Measurements from ENCODE around the gene RHBDF1. TPM values are rescaled to one million over a fixed set of nuclear protein-coding genes. Genes with fewer than 3 reads are reported as not detected.
A peak's percentile ranks its signal among the peaks of the same experiment; 100 is the strongest.
"Not testable (repeated sequence)": the region's sequence is repeated elsewhere in the genome, so short reads cannot be mapped to it uniquely, and the experiment has no call there.

Gene RHBDF1
- total RNA-seq, 2 experiments from 2014 or later: 0.61 TPM; not detected in 1

- CTCF ChIA-PET; H3K4me3 Mint-ChIP-seq; H3K27ac Mint-ChIP-seq; intact Hi-C loops (cut with micrococcal nuclease); H3K4me1 Mint-ChIP-seq (ENCODE audit: low read depth); H3K36me3 Mint-ChIP-seq (ENCODE audit: low read depth); POLR2A ChIA-PET; H3K27me3 Mint-ChIP-seq; H3K9me3 Mint-ChIP-seq: not testable (repeated sequence)
- peak; percentile 25 for DNase-seq
- ATAC-seq: peak; percentile 88
Observed at GRCh38 chr16:25926-26348, 46.5 kb downstream of the RHBDF1 start.

GRCh38 chr16:24151-24550, 48.3 kb downstream of the RHBDF1 start:
- H3K27ac Mint-ChIP-seq; H3K4me1 Mint-ChIP-seq (ENCODE audit: low read depth); POLR2A ChIA-PET; H3K36me3 Mint-ChIP-seq (ENCODE audit: low read depth); H3K27me3 Mint-ChIP-seq; ATAC-seq; DNase-seq; CTCF ChIA-PET; H3K9me3 Mint-ChIP-seq; H3K4me3 Mint-ChIP-seq; intact Hi-C loops (cut with micrococcal nuclease): not testable (repeated sequence)

- ATAC-seq; DNase-seq; H3K27me3 Mint-ChIP-seq; CTCF ChIA-PET; H3K9me3 Mint-ChIP-seq; H3K4me1 Mint-ChIP-seq (ENCODE audit: low read depth); intact Hi-C loops (cut with micrococcal nuclease); H3K27ac Mint-ChIP-seq; POLR2A ChIA-PET; H3K4me3 Mint-ChIP-seq; H3K36me3 Mint-ChIP-seq (ENCODE audit: low read depth): not testable (repeated sequence)
Observed at GRCh38 chr16:20886-21285, 51.5 kb downstream of the RHBDF1 start.

- H3K4me3 Mint-ChIP-seq, POLR2A ChIA-PET, H3K9me3 Mint-ChIP-seq: not testable (repeated sequence)
Observed at GRCh38 chr16:17062-17765, 55.2 kb downstream of the RHBDF1 start.

GRCh38 chr16:10772-11171, 61.7 kb downstream of the RHBDF1 start:
- ATAC-seq: peak; percentile 62

More at GRCh38 chr16:17062-17765, 55.2 kb downstream of the RHBDF1 start:
- ATAC-seq; H3K27ac Mint-ChIP-seq; CTCF ChIA-PET; H3K4me1 Mint-ChIP-seq (ENCODE audit: low read depth); H3K27me3 Mint-ChIP-seq; intact Hi-C loops (cut with micrococcal nuclease); DNase-seq; H3K36me3 Mint-ChIP-seq (ENCODE audit: low read depth): not testable (repeated sequence)

GRCh38 chr16:9903-10665, 62.3 kb downstream of the RHBDF1 start:
- ChIA-PET POLR2A (no interaction called here), CTCF (interaction anchor here (1.6 kb wide), 1 partner anchor 86 kb away, joined by 3 read pairs; no protein-coding TSS in a partner anchor)
- no peak for TF ChIP-seq CTCF (IDR thresholded peaks at IDR 0.05)
- peak overlapping the region; percentile 59 for H3K4me3 Mint-ChIP-seq
- ATAC-seq: peak; percentile 90
- no peaks in the 10 kb centered on the region for H3K27me3 Mint-ChIP-seq
- intact Hi-C loops (cut with micrococcal nuclease): no loop called here
- DNase-seq: peak; percentile 30
- no peaks in the 10 kb centered on the region for H3K36me3 Mint-ChIP-seq (ENCODE audit: low read depth)
- no peaks in the 10 kb centered on the region for H3K4me1 Mint-ChIP-seq (ENCODE audit: low read depth)
- no peak overlapping the region for H3K27ac Mint-ChIP-seq
- peaks cover 4% of the 10 kb centered on the region for H3K9me3 Mint-ChIP-seq

More at GRCh38 chr16:10772-11171, 61.7 kb downstream of the RHBDF1 start:
- CTCF ChIA-PET: interaction anchor here (1.6 kb wide), 1 partner anchor 86 kb away, joined by 3 read pairs; no protein-coding TSS in a partner anchor
- H3K36me3 Mint-ChIP-seq (ENCODE audit: low read depth); H3K9me3 Mint-ChIP-seq; H3K4me1 Mint-ChIP-seq (ENCODE audit: low read depth); H3K27me3 Mint-ChIP-seq; POLR2A ChIA-PET; intact Hi-C loops (cut with micrococcal nuclease); H3K4me3 Mint-ChIP-seq; H3K27ac Mint-ChIP-seq: not testable (repeated sequence)
- DNase-seq: peak; percentile 99
- peak; percentile 88 for TF ChIP-seq CTCF (IDR thresholded peaks at IDR 0.05)

Small RNA genes lying within 50 kb of the gene (microRNA-seq; reads per million reads assigned to microRNA genes)
- gene MIR6859-4 (ENCODE audit: borderline microRNAs expressed, borderline replicate concordance): not detected

Other genes with a start within 250 kb of the RHBDF1 start
- gene POLR3K, start 19.0 kb downstream of the RHBDF1 start, total RNA-seq: 10 to 100 TPM; 51.3 to 52.6 TPM
- gene SNRNP25, start 18.8 kb downstream of the RHBDF1 start, total RNA-seq: 10 to 100 TPM; 39.4 to 39.7 TPM
- 10 to 100 TPM; 51.7 to 54.2 TPM for gene MPG, start 5.6 kb upstream of the RHBDF1 start, total RNA-seq
- gene NPRL3, start 66.0 kb upstream of the RHBDF1 start, total RNA-seq: 10 to 100 TPM; 40.7 to 40.9 TPM
- not detected for gene HBZ, start 80.0 kb upstream of the RHBDF1 start, total RNA-seq
- gene HBM, start 93.3 kb upstream of the RHBDF1 start, total RNA-seq: not detected
- not detected for gene HBA2, start 100.2 kb upstream of the RHBDF1 start, total RNA-seq
- not detected for gene HBA1, start 104.0 kb upstream of the RHBDF1 start, total RNA-seq
- 1 to 10 TPM; 2.2 to 3.2 TPM for gene HBQ1, start 107.8 kb upstream of the RHBDF1 start, total RNA-seq
- 10 to 100 TPM; 68.0 to 72.8 TPM for gene LUC7L, start 156.8 kb upstream of the RHBDF1 start, total RNA-seq
- gene FAM234A, start 162.2 kb upstream of the RHBDF1 start, total RNA-seq: 10 to 100 TPM; 18.3 to 21.5 TPM
- gene RGS11, start 203.3 kb upstream of the RHBDF1 start, total RNA-seq: not detected
- not detected for gene ARHGDIG, start 208.0 kb upstream of the RHBDF1 start, total RNA-seq
- gene PDIA2, start 210.5 kb upstream of the RHBDF1 start, total RNA-seq: not detected